NB4 (cell line): ENCODE data around the gene ASPG.

Experiments
- DNase-seq: peaks from one replicate; pipeline ENCODE4 v3.0.0; 2010; ENCODE audit warnings: low read depth
- H3K4me3 ChIP-seq: one replicate; pipeline ENCODE4 v1.5.1; 2011; ENCODE audit warnings: mild to moderate bottlenecking, low read depth, low read length, moderate library complexity
- CTCF ChIP-seq: IDR thresholded peaks from one replicate; pipeline ENCODE4 v1.5.1; 2012; ENCODE audit warnings: low read depth, low read length
- MYC ChIP-seq: IDR thresholded peaks from 2 replicates; pipeline ENCODE4 v1.6.1; 2011; ENCODE audit warnings: low read depth, low read length
- POLR2A ChIP-seq: IDR thresholded peaks from 2 replicates; pipeline ENCODE4 v1.6.1; 2011; ENCODE audit warnings: mild to moderate bottlenecking; ENCODE audit not compliant: insufficient read length; ENCODE audit errors: extremely low read depth
- TF ChIP-seq, protein P1 (sequence below): IDR thresholded peaks from 2 replicates; pipeline ENCODE4 v1.6.1; 2011; ENCODE audit warnings: low read depth, low read length

ASPG gene

GRCh38 chr14:104135904-104136471, 50.5 kb downstream of the ASPG start:
- DNase-seq = no peak
- no peak overlapping the region for H3K4me3 ChIP-seq
- TF ChIP-seq POLR2A = no peak
- no peak for TF ChIP-seq MYC
- TF ChIP-seq CTCF = no peak
- TF ChIP-seq, protein P1, sequence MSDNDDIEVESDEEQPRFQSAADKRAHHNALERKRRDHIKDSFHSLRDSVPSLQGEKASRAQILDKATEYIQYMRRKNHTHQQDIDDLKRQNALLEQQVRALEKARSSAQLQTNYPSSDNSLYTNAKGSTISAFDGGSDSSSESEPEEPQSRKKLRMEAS = no peak

DNA sequence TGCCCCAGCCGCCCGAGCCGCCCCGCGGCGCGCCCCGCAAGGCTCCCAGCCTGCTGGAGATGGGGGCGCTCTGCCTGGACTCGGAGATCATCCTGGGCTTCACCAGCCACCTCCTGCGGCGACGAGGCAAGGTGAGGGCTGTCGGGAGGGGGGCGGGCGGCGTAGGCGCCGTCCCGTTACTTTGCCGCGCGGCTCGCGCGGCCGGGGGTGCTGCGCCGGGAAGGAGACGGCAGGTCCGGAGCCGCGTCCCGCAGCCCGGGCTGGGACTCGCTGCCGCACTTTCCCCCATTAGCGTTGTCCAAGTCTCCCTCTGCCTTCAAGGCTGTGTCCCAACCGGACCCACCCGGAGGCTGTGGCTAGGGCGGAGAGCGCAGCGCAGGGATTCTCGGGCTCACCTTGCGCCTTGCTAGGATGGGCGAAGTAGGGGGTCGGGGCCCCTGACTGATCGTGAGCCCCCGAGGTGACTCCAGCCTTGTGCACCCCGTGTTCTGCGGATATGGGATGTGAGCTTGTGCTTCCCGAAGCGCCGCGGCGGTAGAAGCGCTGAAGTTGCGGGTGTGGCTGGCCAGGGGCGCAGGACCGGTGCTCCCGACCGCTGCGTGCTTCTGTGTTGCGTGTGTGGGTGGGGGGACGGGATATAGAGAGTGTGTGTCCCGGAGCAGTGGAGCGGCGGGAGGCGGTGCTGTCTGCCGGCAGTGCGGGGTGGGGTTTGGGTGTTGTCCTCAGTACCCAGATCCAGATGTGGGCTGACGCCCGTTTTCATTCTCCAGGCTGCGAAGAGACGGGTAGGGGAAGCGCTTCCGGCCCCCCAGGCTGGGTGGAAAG, 51.2 kb downstream of the ASPG start:
- DNase-seq = no peak
- no peak overlapping the region for H3K4me3 ChIP-seq
- TF ChIP-seq, protein P1 = no peak
- TF ChIP-seq CTCF = no peak
- TF ChIP-seq MYC = no peak
- no peak for TF ChIP-seq POLR2A

DNA sequence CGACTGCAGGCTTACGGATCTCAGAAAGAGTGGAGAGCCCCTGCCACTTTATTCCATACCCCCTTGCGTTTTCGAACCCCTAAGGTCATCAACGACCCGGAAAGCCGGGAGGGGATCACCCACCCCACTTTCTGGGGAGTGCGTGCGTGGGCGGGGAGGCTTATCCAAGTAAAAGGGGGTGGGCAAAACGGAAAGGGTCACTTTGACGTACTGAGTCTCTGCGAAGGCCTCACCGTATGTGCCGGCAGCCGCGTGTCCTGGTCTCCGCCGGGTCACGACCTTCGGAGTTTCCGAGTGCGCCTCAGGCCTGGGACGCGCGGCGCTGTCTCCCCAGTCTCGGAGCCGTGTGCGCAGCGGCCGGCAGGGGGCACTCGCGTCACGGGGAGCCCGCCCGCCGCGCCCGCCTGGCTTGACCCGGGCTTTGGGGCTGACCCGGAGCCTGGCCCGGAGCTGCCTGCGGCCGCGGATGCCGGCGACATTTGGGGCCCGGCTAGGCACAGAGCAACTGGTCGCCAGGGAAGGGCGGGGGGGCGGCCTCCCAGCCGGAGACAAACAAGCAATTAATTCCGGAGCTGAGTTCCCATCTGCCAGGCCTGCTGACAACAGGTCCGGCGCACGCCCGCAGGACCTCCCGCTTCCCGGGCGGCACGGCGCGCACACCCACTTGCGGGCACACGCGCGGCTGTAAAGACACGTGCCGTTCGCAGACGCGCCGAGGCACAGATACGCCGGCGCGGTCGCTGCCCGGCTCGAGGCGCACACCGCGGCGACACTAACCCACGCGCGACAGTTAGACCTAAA, 52.0 kb downstream of the ASPG start:
- TF ChIP-seq CTCF (peak; percentile 41), MYC (no peak)
- H3K4me3 ChIP-seq = no peak overlapping the region
- peak; percentile 52 for DNase-seq

- H3K4me3 ChIP-seq = no peak within 1 kb of the TSS
- no peak for DNase-seq
- TF ChIP-seq CTCF (no peak), MYC (no peak), POLR2A (no peak)
- TF ChIP-seq, protein P1 = no peak
Observed at GRCh38 chr14:104138098-104138717, 52.7 kb downstream of the ASPG start, which contains the start of gene KIF26A. TSS of gene KIF26A (plus strand) at chr14:104138587. CDS start at chr14:104138723, 136 bp downstream.

DNA sequence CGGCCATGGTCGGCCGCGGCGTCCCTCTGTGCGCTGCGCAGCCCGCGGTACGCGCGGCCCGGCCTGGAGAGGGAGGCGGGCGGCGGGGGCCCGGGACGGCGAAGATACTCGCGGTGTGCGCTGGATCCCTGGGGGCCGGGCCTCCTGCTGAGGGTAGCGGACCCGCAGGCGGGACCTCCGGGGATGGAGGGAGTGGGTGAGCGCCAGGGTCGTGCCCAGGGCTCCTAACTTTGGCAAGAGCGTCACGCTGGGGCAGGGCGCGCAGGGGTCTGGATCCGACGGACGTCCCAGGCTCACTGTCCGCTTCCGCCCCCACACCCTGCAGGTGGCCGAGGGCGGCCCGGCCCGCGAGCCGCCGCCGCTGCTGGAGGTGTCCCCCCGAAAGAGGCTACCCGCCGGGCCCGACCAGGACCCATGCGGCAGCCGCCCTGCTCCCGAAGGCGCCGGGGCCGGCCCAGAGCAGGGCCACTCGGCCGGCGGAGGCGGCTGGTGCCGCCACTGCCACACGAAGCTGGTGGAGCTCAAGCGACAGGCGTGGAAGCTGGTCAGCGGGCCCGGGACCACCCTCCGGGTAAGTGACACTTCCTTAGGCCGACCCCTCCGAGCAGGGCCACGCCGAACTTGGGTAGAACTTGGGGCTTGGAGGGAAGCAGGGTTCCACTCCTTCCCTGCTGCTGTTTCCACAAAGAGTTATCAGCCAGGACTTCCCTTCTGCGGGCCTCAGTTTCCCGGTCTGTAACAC, 53.4 kb downstream of the ASPG start:
- no peak for DNase-seq
- no peak overlapping the region for H3K4me3 ChIP-seq
- TF ChIP-seq MYC (no peak), POLR2A (no peak), CTCF (no peak)
